ENCODE results near the gene SELENOO. TPM values are rescaled to one million over a fixed set of nuclear protein-coding genes. Genes with fewer than 3 reads are reported as not detected.

Gene SELENOO
- total RNA-seq, 1 experiment from 2014 or later, result 29.6 TPM

- TF ChIP-seq, protein P1, sequence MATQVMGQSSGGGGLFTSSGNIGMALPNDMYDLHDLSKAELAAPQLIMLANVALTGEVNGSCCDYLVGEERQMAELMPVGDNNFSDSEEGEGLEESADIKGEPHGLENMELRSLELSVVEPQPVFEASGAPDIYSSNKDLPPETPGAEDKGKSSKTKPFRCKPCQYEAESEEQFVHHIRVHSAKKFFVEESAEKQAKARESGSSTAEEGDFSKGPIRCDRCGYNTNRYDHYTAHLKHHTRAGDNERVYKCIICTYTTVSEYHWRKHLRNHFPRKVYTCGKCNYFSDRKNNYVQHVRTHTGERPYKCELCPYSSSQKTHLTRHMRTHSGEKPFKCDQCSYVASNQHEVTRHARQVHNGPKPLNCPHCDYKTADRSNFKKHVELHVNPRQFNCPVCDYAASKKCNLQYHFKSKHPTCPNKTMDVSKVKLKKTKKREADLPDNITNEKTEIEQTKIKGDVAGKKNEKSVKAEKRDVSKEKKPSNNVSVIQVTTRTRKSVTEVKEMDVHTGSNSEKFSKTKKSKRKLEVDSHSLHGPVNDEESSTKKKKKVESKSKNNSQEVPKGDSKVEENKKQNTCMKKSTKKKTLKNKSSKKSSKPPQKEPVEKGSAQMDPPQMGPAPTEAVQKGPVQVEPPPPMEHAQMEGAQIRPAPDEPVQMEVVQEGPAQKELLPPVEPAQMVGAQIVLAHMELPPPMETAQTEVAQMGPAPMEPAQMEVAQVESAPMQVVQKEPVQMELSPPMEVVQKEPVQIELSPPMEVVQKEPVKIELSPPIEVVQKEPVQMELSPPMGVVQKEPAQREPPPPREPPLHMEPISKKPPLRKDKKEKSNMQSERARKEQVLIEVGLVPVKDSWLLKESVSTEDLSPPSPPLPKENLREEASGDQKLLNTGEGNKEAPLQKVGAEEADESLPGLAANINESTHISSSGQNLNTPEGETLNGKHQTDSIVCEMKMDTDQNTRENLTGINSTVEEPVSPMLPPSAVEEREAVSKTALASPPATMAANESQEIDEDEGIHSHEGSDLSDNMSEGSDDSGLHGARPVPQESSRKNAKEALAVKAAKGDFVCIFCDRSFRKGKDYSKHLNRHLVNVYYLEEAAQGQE (IDR thresholded peaks at IDR 0.05; ENCODE audit: low read depth), result no peak
- no peak for TF ChIP-seq ZFX (IDR thresholded peaks at IDR 0.05)
- TF ChIP-seq TCF7L2 (IDR thresholded peaks at IDR 0.05; ENCODE audit: borderline replicate concordance, extremely low read depth, insufficient read depth, insufficient read length), result no peak
- TF ChIP-seq EZH2 (IDR thresholded peaks at IDR 0.05), result no peak
Observed at GRCh38 chr22:50162391-50162956, 38.3 kb upstream of the SELENOO start (continued).

- TF ChIP-seq TCF7L2 (IDR thresholded peaks at IDR 0.05; ENCODE audit: borderline replicate concordance, extremely low read depth, insufficient read depth, insufficient read length) (no peak), RAD21 (IDR thresholded peaks at IDR 0.05; ENCODE audit: low read depth) (no peak), EGR1 (IDR thresholded peaks at IDR 0.05; ENCODE audit: low read depth) (no peak), EZH2 (IDR thresholded peaks at IDR 0.05) (no peak), ATF3 (IDR thresholded peaks at IDR 0.05) (no peak), ZNF274 (IDR thresholded peaks at IDR 0.05; ENCODE audit: low read depth, low read length) (no peak), ZBTB33 (IDR thresholded peaks at IDR 0.05; ENCODE audit: extremely low read depth, insufficient replicate concordance, low read length) (no peak)
- TF ChIP-seq, protein P1 (IDR thresholded peaks at IDR 0.05; ENCODE audit: low read depth), result no peak
- Histone ChIP-seq H3K36me3 (ENCODE audit: control insufficient read depth in 1 of 2, insufficient read depth in 2 of 2, low read length in 2 of 2) (no peaks in the 10 kb centered on the region), H3K27me3 (ENCODE audit: insufficient read depth, low read length) (no peaks in the 10 kb centered on the region), H3K79me2 (ENCODE audit: insufficient read depth, low read length) (no peaks in the 10 kb centered on the region), H3K27ac (ENCODE audit: low read depth, low read length) (no peak overlapping the region), H3K4me3 (replicated peaks in 1 of 2; ENCODE audit: low read depth in 1 of 2, low read length in 2 of 2) (no peak overlapping the region), H4K20me1 (ENCODE audit: insufficient read depth) (no peaks in the 10 kb centered on the region), H3K9me2 (ENCODE audit: insufficient read depth) (no peaks in the 10 kb centered on the region), H3K9me3 (ENCODE audit: control insufficient read depth in 1 of 2, insufficient read depth in 1 of 2, low read depth in 1 of 2, low read length in 2 of 2) (no peaks in the 10 kb centered on the region), H3K4me2 (ENCODE audit: low read length) (no peak overlapping the region), H2AFZ (ENCODE audit: low read depth, low read length, poor library complexity, severe bottlenecking) (no peak overlapping the region), H3K9ac (ENCODE audit: low read length) (no peak overlapping the region), H3K4me1 (ENCODE audit: control insufficient read depth in 1 of 2, insufficient read depth in 2 of 2, low read length in 2 of 2) (no peaks in the 10 kb centered on the region)
- CTCF ChIA-PET, result no interaction called here
- no peak for DNase-seq (ENCODE audit: low read depth, low spot score)
- no peak for ATAC-seq
- RAD21 ChIA-PET (ENCODE audit: low non-redundant PET in 1 of 2, low total read pairs in 2 of 2, uncharacterized antibody in 2 of 2, unreplicated experiment in 2 of 2), result no interaction called here
- intact Hi-C loops (cut with micrococcal nuclease), result no loop called here
- POLR2A ChIA-PET, result no interaction called here
- no TSS peak for BruUV-seq (replicated peaks)
Observed at GRCh38 chr22:50165436-50166123, 35.2 kb upstream of the SELENOO start.

Data from HCT116 (cell line).